K562 (cell line): ENCODE results near the gene NAGPA. TPM values are rescaled to one million over a fixed set of nuclear protein-coding genes. Genes with fewer than 3 reads are reported as not detected.
A peak's percentile ranks its signal among the peaks of the same experiment; 100 is the strongest.

Experiments
- ATAC-seq: fragments of 200-7000 bp; cut with Tn5 transposase; 3 replicates; pipeline ENCODE4 v1.9.1; 2020; ENCODE audit warnings: moderate library complexity
- BruUV-seq: library from RNA; stranded (reverse); fragments of 400-500 nt; replicated peaks from 2 replicates; lab custom pipeline; 2021; lab: Mats Ljungman, UMichigan
- CTCF ChIA-PET: fragments of 300-600 bp; formaldehyde crosslinking; extraction: SDS; loops from one replicate; lab custom pipeline; 2021; ENCODE audit warnings: low intra/inter-chr PET ratio; lab: Yijun Ruan, JAX
- POLR2A ChIA-PET: fragments of 300-600, 350-650 bp; sonication (Branson Sonifier 250); formaldehyde crosslinking; extraction: SDS; loops from one replicate; lab custom pipeline; 2021; ENCODE audit warnings: antibody characterized with exemption, inconsistent platforms; lab: Yijun Ruan, JAX
- DNase-seq, 4 experiments: peaks; one replicate each; pipeline versions ENCODE4 v3.0.0 to v3.0.0-alpha.2; 2011 to 2018; ENCODE audit warnings: low spot score in 3 of 4, mixed read lengths in 3 of 4; ENCODE audit errors: extremely low read depth in 1 of 4
- FAIRE-seq: peaks from 2 replicates; lab custom pipeline; 2011; peaks lifted over from hg19 to GRCh38; lab: Jason Lieb, UNC
- H2AFZ ChIP-seq: 2 replicates; pipeline ENCODE4 v1.6.0; 2011; ENCODE audit warnings: low read depth, low read length, control low read depth, inconsistent platforms
- H3K27ac ChIP-seq: fragments of 200-600 bp; 3 replicates; pipeline ENCODE4 v1.8.0; 2011; ENCODE audit warnings: low read depth, mild to moderate bottlenecking, control low read depth, inconsistent platforms, low read length, moderate library complexity, mixed read lengths; ENCODE audit errors: extremely low read depth
- H3K27me3 ChIP-seq, 2 experiments: fragments of 300-600 bp in 1 of 2; 2 replicates in 1 of 2; 3 replicates in 1 of 2; pipeline versions ENCODE4 v1.6.0 to v1.8.0; 2011; ENCODE audit warnings: inconsistent platforms in 2 of 2, low read length in 2 of 2, mild to moderate bottlenecking in 1 of 2, mixed read lengths in 1 of 2, moderate library complexity in 1 of 2; ENCODE audit not compliant: control insufficient read depth in 2 of 2, insufficient read depth in 2 of 2
- H3K36me3 ChIP-seq: fragments of 300-600 bp; 3 replicates; pipeline ENCODE4 v1.8.0; 2011; ENCODE audit warnings: mild to moderate bottlenecking, low read length, inconsistent platforms; ENCODE audit not compliant: control insufficient read depth, insufficient read depth
- H3K4me1 ChIP-seq, 2 experiments: fragments of 200-600 bp in 1 of 2; replicated peaks in 1 of 2; 2 replicates in 1 of 2; 3 replicates in 1 of 2; pipeline versions ENCODE4 v1.5.1 to v1.8.0; 2011; ENCODE audit warnings: inconsistent platforms in 2 of 2, low read length in 2 of 2, mild to moderate bottlenecking in 1 of 2, mixed read lengths in 1 of 2, moderate library complexity in 1 of 2; ENCODE audit not compliant: control insufficient read depth in 2 of 2, insufficient read depth in 2 of 2
- H3K4me2 ChIP-seq: 2 replicates; pipeline ENCODE4 v1.6.1; 2011; ENCODE audit warnings: low read length, control low read depth, inconsistent platforms, mixed read lengths; ENCODE audit not compliant: insufficient read depth
- H3K4me3 ChIP-seq: fragments of 200-600 bp; sonication (generic), shearing (Covaris generic); 2 replicates; pipeline ENCODE4 v1.5.1; 2016; ENCODE audit warnings: control low read depth, inconsistent platforms
- H3K79me2 ChIP-seq: fragments of 200-600 bp; 3 replicates; pipeline ENCODE4 v1.8.0; 2011; ENCODE audit warnings: low read length, inconsistent platforms; ENCODE audit not compliant: control insufficient read depth, insufficient read depth
- H3K9ac ChIP-seq, 2 experiments: 2 replicates each; pipeline versions ENCODE4 v1.6.0 to v1.6.1; 2011; ENCODE audit warnings: low read depth in 2 of 2, low read length in 2 of 2, control low read depth in 1 of 2, inconsistent platforms in 1 of 2, mild to moderate bottlenecking in 1 of 2, mixed read lengths in 1 of 2; ENCODE audit not compliant: insufficient read depth in 1 of 2
- H3K9me1 ChIP-seq: one replicate; pipeline ENCODE4 v1.6.0; 2011; ENCODE audit warnings: inconsistent platforms, mild to moderate bottlenecking, low read length, moderate library complexity; ENCODE audit not compliant: control insufficient read depth, insufficient read depth
- H3K9me3 ChIP-seq: replicated peaks from 2 replicates; pipeline ENCODE4 v1.5.1; 2011; ENCODE audit warnings: low read depth, low read length, inconsistent platforms; ENCODE audit not compliant: control insufficient read depth, insufficient read depth
- H4K20me1 ChIP-seq: replicated peaks from 2 replicates; pipeline ENCODE4 v1.6.1; 2011; ENCODE audit warnings: low read length, inconsistent platforms, mixed read lengths; ENCODE audit not compliant: control insufficient read depth, insufficient read depth
- BACH1 ChIP-seq: fragments of 200-800 bp; sonication (Bioruptor generic); IDR thresholded peaks from 2 replicates; pipeline ENCODE4 v1.6.1; 2016; ENCODE audit warnings: missing genetic modification characterization, missing compliant biosample characterization
- E2F6 ChIP-seq, 2 experiments: IDR thresholded peaks; 2 replicates each; pipeline ENCODE4 v1.6.1; 2011; ENCODE audit warnings: borderline replicate concordance in 1 of 2, control low read depth in 1 of 2, low read depth in 1 of 2, low read length in 1 of 2, mild to moderate bottlenecking in 1 of 2, mixed read lengths in 1 of 2, moderate library complexity in 1 of 2; ENCODE audit not compliant: insufficient read depth in 1 of 2, insufficient read length in 1 of 2, poor library complexity in 1 of 2, severe bottlenecking in 1 of 2; ENCODE audit errors: extremely low read depth in 1 of 2
- ETV1 ChIP-seq: fragments of 450-650 bp; conservative IDR thresholded peaks from 2 replicates; pipeline ENCODE4 v1.6.1; 2016; ENCODE audit warnings: missing genetic modification characterization, control low read depth, low read depth, missing compliant biosample characterization
- HBP1 ChIP-seq: fragments of 450-650 bp; formaldehyde crosslinking; IDR thresholded peaks from 2 replicates; pipeline ENCODE4 v1.4.0; 2022; ENCODE audit warnings: missing genetic modification characterization
- HNRNPUL1 ChIP-seq: fragments of 200-400 bp; formaldehyde crosslinking; IDR thresholded peaks from 2 replicates; pipeline ENCODE4 v1.6.1; 2017; ENCODE audit warnings: low read length
- MTA2 ChIP-seq: fragments of 450-650 bp; IDR thresholded peaks from 2 replicates; pipeline ENCODE4 v1.6.1; 2016; ENCODE audit warnings: low read depth
- SPI1 ChIP-seq: IDR thresholded peaks from 2 replicates; pipeline ENCODE4 v1.6.1; 2011; ENCODE audit warnings: low read depth, low read length, control low read depth, borderline replicate concordance
- THRA ChIP-seq: fragments of 450-650 bp; IDR thresholded peaks from 2 replicates; pipeline ENCODE4 v1.6.1; 2017; ENCODE audit warnings: mild to moderate bottlenecking, moderate library complexity
- THRAP3 ChIP-seq: fragments of 450-650 bp; IDR thresholded peaks from 2 replicates; pipeline ENCODE4 v1.6.1; 2016; ENCODE audit warnings: mild to moderate bottlenecking, inconsistent platforms, borderline replicate concordance
- YBX1 ChIP-seq: fragments of 450-650 bp; IDR thresholded peaks from 2 replicates; pipeline ENCODE4 v1.7.1; 2016; ENCODE audit warnings: mild to moderate bottlenecking
- ZMIZ1 ChIP-seq, 2 experiments: fragments of 150-350 bp in 1 of 2; IDR thresholded peaks; 2 replicates each; pipeline ENCODE4 v1.6.1; 2012 to 2016; ENCODE audit warnings: low read depth in 2 of 2, low read length in 2 of 2, mild to moderate bottlenecking in 1 of 2, moderate library complexity in 1 of 2
- ZNF717 ChIP-seq: fragments of 250-450 bp; sonication (Bioruptor Pico); IDR thresholded peaks from 2 replicates; pipeline ENCODE4 v1.5.0; 2021
- whole genome bisulfite sequencing: fragments of 100-300 bp; shearing (Covaris generic); methylation state at CpG from one replicate; pipeline ENCODE4 v1.1.6; 2016; ENCODE audit warnings: low coverage, mixed read lengths; ENCODE audit not compliant: insufficient coverage; ENCODE audit errors: missing lambda C conversion rate; 5-methylcytosine and 5-hydroxymethylcytosine counted together
- in situ Hi-C: fragments of 300-500 bp; cut with MboI; formaldehyde crosslinking; loops from 4 replicates; pipeline ENCODE4 v1.15.0; 2018; ENCODE audit warnings: inconsistent platforms, mixed read lengths
- intact Hi-C: fragments of 100-400 bp; cut with micrococcal nuclease; formaldehyde crosslinking; loops from 2 replicates; pipeline ENCODE4 v1.14.2; 2022
- polyA plus RNA-seq, 8 experiments: library from polyadenylated mRNA; depleted of rRNA in 4 of 8; stranded (reverse) in 5 of 8; unstranded in 3 of 8; fragments of >200 nt; fragmentation: Nextera tagmentation in 2 of 8; fragmentation: Illumina TruSeq in 1 of 8; extraction: Ambion mirVana in 2 of 8; extraction: Trizol in 1 of 8; gene quantifications; 2 replicates each; pipeline versions ENCODE4 v1.2.1 to v1.2.3, GENCODE V29; 2011 to 2014; ENCODE audit warnings: inconsistent platforms in 1 of 8, missing spikeins in 1 of 8
- total RNA-seq, 7 experiments: library from RNA; depleted of rRNA in 6 of 7; stranded (reverse); fragments of >200 nt in 6 of 7; fragmentation: Illumina TruSeq in 2 of 7; extraction: Trizol in 2 of 7; gene quantifications; 2 replicates each; pipeline versions ENCODE4 v1.2.1 to v1.2.3, GENCODE V29; 2011 to 2021; ENCODE audit warnings: low replicate concordance in 1 of 7

The NAGPA gene
- total and polyA plus RNA-seq, 9 of the 15 experiments (the other 6 are each of a cell fraction or from before 2014, with no cell fraction given), result 0.15 to 12.7 (median 4.6) TPM

GRCh38 chr16:4987580-4988374 lies 46.0 kb downstream of the NAGPA start (continued):
- TF ChIP-seq E2F6 (IDR thresholded peaks at IDR 0.05; ENCODE audit: borderline replicate concordance in 1 of 2, extremely low read depth in 1 of 2, insufficient read depth in 1 of 2, insufficient read length in 1 of 2, low read depth in 1 of 2, low read length in 1 of 2, poor library complexity in 1 of 2, severe bottlenecking in 1 of 2) (peak in 1 of 2 experiments; percentile 64), BACH1 (no peak), ETV1 (tag) (no peak), MTA2 (no peak)

GRCh38 chr16:4987250-4987579 lies 46.5 kb downstream of the NAGPA start:
- DNase-seq (peak in 1 of 4 experiments; percentile 13), FAIRE-seq (no peak), ATAC-seq (no peak)
- Histone ChIP-seq H2AFZ (no peak overlapping the region), H3K27me3 (peaks cover 23 to 37% of the 10 kb centered on the region in 2 experiments; a peak in 4 of 5 replicates), H3K9me3 (no peaks in the 10 kb centered on the region), H3K4me1 (peaks cover 0 to 18% of the 10 kb centered on the region in 2 experiments; a peak in 3 of 5 replicates), H3K36me3 (no peaks in the 10 kb centered on the region), H3K4me2 (no peak overlapping the region), H3K27ac (no peak overlapping the region), H3K9me1 (no peaks in the 10 kb centered on the region), H4K20me1 (peaks cover 4% of the 10 kb centered on the region; the same call in 1 of the 2 replicates), H3K79me2 (no peaks in the 10 kb centered on the region), H3K9ac (peak overlapping the region in 1 of 2 experiments; percentile 52; a peak in 2 of 4 replicates), H3K4me3 (no peak overlapping the region)
- intact Hi-C loops, result no loop called here
- BruUV-seq, result no TSS peak
- ChIA-PET POLR2A (no interaction called here), CTCF (no interaction called here)
- in situ Hi-C loops, result no loop called here
- 0% methylated on average over 7 of the region's 10 CpGs for WGBS
- TF ChIP-seq SPI1, result no peak
- no peak for TF ChIP-seq THRAP3
- no peak for TF ChIP-seq YBX1
- TF ChIP-seq THRA, result no peak
- no peak for TF ChIP-seq HBP1 (CRISPR knock-in tag)
- no peak for TF ChIP-seq ZMIZ1 (IDR thresholded peaks at IDR 0.05; ENCODE audit: low read depth in 2 of 2, low read length in 2 of 2)
- no peak for TF ChIP-seq HNRNPUL1
- no peak for TF ChIP-seq ZNF717 (CRISPR knock-in tag)
